CD4-positive, alpha-beta T cell treated with Interleukin-1 beta for 1 hour (primary cell): ENCODE data around the gene ZNF622.

Source experiments
- DNase-seq, 2 donors: peaks; one replicate each; pipeline ENCODE4 v3.0.0-alpha.2; 2020 to 2022

ZNF622 gene, protein sequence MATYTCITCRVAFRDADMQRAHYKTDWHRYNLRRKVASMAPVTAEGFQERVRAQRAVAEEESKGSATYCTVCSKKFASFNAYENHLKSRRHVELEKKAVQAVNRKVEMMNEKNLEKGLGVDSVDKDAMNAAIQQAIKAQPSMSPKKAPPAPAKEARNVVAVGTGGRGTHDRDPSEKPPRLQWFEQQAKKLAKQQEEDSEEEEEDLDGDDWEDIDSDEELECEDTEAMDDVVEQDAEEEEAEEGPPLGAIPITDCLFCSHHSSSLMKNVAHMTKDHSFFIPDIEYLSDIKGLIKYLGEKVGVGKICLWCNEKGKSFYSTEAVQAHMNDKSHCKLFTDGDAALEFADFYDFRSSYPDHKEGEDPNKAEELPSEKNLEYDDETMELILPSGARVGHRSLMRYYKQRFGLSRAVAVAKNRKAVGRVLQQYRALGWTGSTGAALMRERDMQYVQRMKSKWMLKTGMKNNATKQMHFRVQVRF

DNA sequence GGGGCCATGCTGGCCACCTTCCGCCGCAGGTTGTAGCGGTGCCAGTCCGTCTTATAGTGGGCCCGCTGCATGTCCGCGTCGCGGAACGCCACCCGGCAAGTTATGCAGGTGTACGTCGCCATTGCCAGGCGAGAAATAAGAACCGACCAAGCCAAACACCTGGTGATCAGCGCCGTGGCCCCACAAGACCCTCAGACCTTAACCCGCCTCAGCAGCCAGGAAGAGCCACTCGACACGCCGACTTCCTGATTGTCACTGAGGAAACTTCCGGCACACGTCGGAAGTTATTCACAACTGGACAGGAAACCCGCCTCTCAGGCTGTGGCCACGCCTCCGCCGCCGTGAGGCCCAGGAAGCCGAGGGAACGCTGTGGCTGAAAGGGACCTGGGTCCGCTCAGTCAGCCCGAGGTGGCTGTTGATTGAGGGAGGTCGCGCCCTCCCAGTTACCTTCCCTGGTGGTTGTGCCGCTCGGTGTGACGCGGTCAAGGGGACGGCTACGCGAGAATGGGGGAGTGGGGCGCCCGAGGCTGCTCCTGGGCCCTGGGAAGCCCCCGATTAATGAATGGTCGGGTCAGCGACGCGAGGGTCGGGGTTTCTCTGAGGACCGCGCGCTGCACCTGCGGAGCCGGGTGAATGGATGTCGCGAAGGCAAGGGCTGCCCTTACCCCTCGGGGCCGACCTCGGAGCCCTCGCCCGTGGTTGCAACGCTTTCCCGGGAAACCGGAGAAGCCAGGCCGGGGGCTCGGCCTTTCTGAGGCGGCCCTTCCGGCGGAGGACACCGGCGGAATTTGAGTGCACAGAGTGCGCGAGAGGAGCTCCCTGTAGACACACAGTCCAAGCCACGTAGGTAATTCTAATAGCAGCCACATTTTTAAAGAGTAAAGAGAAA lies at the start of gene ZNF622:
TSS of gene ZNF622 (minus strand) at position 257 of the 889 bp plus-strand sequence. CDS start at position 122, 135 bp downstream.
- peak; percentile 89 to 90 for DNase-seq

DNA sequence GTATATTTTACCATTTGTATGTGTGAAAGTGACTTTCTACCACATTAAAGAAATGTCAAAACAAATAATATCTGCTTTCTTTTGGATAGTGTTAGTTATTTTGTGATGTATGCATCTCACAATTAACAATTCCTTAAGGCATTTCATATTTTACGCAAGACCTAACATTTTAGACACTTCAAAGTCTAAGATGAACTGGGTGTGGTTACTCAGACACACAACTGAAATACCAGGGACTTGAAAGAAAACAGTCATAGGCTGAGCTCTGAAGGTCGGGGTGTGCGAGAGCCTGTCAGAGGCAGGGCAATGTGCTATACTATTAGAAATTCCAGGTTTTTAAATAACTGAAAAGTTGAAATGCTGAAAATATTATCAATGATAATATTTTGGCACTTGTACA lies 44.5 kb upstream of the ZNF622 start:
- DNase-seq, result no peak

DNA sequence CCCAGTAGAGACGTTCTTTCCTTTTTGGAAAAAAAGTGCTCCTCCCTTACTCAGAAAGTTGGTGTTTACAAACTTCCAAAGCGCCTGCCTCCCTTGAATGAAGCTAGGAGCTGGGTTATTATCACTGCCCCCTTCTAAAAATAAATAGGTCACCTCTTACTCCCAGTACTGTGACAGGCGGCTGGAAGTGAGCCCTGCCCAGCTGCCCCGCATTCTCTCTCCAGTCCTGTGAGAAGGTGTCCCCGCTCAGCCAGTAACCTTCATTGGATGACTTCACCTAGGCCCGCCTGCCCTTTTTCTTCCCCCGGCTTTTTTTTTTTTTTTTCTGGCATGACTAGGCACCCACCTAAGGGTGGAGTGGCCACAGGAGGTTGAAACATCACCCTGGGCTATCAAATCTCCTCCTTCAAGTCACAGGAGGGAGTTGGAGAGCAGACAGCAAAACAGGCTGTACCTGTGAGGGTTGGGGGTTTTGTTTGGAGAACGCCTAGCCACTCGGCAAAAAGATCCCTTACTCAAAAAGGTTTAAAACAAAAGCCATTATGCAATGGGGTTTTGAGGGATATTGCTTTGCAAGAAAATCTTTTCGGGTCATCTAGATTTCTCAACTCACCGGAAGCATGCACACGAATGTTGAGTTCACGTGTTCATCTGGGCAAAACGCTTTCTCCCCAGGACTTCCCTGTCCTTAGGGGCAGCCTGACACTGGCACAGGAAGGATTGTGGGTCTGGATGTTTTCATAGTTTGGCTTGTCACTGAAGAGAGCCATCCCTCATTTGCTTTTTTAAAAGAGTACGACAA lies 43.3 kb upstream of the ZNF622 start:
- no peak for DNase-seq

DNA sequence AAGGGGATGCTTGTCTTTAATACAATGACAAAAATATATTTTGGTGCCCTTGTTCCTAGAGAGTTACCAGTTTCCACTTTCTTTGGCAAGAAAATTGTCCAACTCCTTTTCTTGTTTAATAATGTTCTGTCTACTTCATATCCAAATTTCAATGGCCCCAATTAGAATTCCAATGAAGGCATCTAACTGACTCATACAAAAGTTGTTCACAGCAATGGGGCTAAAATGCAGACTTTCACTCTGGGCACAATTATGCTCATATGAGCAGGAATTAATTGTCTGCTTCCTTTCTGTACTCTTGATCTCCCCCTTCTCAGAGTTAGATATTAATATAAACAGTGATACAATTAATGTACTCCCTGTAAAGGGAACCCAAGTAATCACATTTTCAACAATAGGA lies 42.1 kb upstream of the ZNF622 start:
- no peak for DNase-seq

DNA sequence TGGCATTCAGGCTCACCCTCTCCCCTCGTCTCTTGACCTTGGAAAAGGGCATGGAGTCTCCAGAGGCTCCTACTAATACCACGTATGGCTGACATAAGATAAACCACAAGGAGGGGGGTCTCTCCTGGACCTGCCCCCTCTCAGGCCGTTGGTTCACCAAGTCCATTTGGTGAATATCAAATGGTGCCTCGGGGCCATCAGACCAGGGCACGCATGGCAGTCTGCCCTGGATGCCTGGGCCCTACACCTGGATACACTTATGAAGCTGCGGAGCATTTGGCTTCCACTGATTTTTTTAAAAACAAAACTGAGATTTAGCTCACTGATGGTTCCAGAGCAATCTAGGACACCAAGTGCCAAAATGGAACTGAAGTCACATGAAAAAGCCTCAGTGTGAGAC lies 40.3 kb upstream of the ZNF622 start:
- DNase-seq, result no peak

DNA sequence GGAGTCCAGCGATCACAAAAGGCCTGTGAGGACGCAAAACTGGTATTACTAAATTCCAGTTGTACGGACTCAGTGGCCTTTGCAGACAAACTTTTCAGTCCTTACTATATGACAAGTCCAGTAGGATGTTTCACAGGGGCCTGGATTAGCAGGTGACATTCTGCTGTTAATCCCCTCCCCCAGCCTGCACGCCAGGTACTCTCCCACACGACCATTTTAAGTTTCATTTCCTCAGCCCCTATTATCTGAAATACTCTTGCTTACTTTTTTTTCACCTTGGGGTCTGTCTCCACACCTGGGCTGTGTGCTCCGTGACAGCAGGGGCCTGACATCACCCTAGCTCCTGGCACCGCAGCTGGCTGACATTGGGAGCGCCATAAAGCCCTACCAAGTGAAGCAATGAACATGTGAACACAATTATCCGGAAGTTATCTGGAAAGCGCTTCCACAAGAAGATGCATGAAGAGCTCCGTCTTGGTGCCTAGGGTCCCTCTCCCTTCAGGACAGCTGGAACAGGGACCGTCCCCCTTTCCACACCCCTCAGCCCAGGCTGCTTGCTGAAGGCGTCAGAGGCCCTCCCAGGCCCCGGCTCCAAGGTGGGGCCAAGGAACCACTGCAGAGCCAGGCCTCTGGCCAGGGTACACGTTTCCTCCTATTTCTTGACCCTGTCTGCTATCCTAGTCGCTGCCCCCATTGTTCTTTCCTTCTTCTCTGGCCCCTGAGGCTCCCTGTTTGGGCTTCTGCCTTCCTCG lies 39.7 kb upstream of the ZNF622 start:
- DNase-seq, result no peak

DNA sequence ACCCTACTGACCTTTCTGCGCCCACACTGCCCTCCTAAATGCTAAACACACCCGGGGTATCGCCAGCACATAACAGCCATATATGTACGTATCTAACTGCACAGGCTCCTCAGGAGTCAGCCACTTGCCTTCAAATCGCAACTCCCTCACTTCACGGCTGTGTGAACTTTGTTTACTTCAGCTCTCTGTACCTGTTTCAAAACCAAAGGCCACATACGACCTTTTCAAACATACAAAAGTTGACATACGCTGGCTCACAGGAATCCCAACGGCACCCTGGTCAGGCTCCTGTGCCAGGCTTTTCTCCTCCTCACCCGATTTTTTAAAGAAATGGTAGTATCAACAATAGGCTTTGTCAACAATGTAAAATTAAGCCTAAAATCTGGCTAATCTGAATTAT lies 39.0 kb upstream of the ZNF622 start:
- no peak for DNase-seq

DNA sequence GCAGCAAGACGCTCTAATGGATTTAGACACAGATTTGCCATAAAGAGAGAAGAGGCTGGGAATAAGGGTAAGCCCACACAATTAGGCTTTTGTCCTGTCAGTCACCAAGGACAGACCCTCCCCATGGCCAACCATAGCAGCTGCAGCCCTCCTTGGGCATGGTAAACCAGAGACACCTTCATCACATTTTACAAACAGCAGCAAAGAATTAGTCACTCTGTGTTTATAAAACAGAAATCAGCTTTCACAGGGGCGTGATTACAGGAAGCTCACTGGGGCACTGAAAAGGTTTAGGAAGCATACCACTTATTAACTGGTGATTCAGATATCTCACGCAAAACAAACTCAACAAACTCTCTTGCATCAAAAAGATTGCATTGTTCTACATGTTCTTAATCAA lies 37.3 kb upstream of the ZNF622 start:
- DNase-seq, result no peak

DNA sequence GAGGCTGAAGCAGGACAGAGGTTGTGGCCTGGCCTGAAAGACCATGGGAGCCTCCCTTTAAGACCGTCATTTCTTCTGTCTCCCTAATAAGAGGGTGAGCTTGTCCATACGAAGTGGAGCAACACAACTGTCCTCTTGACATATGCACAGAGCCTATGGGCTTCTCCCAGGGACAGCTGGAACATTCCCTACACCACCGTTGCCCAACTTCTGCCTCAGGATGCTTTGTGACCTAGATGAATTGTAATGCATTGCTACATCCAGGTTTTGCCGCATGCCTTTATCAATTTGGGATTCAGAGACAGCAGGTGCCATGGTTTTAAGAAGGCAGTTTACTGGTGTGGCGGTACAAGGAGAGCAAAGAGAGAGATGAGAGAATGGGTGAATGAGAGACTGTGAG lies 34.4 kb upstream of the ZNF622 start:
- DNase-seq, result no peak

DNA sequence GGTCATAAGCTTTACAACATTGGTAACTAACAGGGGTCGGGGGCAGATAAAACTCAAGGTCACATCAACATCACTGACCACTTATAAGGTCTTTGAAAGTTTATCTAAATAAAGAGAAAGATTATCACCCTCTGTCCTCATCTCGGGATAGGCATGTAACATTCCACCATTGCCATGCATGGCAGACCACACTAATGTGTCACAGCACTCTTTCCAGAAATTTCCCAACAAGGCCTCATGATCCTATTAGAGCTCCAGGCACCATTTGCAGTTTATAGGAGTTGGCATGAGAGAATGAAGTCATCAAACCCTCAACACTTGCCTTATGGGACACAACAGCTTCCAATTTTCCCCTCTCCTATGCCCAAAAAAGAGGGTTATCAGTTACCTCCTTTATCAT lies 31.9 kb upstream of the ZNF622 start:
- no peak for DNase-seq

DNA sequence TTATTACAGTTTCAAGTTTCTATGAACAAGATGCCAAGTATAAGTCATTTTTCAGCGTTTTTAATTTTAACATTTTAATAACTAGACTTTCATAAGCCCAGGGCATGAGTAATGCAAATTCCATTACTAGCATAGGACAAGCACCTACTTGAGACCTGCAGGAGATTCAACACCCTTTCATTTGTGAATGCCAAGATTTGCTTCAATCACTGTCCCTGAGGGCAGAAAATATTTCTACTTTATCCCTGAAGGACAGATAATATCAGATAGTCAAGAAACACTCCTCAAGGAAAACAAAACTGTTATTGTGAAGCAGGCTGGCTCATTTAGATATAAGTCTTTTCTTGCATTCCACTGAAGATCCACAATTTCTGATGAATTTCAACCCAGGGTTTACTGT lies 27.7 kb upstream of the ZNF622 start:
- no peak for DNase-seq

DNA sequence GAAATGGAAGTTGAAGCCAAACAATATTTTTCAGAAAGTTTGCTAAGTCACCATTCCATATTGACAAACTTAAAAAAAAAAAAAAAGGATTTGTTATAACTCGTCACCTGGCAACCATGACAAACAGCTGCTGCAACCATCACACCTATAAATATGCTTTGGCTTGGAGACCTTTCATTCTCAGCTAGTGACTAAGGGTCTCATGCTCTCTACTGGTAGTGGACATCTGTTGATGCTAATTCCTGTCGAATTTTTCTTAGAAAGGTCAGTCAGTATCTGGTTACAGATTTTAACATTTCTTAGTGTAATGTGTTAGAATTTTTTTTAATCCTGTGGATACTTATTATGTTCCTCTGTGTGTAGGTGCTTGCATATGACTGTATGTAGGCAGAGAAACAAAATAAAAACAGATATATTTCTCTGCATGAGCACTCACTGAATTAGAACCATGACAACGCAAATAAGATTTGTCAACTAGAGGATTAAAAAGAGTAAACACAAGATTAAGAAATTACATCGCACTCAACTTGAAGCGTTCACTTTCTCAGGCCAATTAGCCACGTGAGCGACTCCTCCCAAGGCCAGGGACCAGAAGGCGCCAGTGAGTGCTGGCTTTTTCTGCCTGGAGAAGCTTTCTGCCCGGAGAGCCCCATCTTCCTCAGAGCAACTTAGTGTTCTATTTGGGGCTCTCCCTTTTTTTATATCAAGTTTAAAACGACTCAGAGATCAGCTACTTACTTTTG lies 27.0 kb upstream of the ZNF622 start:
- no peak for DNase-seq

DNA sequence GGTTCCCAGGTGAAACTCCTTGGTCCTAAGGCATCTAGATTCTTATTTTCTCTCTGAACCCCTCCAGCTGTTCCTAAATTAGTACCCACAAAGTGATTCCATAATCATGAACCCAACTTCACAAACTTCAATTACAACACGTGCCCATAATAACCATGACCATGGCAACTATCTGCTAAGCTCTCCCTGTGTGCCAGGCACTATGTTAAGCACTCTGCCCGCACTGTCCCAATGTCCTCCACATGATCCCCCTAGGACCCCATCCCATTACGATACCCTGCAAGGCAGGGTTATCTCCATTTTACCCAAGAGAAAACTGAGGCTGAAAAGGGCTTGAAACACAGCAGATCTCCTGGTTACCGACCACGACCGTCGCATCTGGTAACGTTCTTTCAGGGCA lies 25.3 kb upstream of the ZNF622 start:
- no peak for DNase-seq

DNA sequence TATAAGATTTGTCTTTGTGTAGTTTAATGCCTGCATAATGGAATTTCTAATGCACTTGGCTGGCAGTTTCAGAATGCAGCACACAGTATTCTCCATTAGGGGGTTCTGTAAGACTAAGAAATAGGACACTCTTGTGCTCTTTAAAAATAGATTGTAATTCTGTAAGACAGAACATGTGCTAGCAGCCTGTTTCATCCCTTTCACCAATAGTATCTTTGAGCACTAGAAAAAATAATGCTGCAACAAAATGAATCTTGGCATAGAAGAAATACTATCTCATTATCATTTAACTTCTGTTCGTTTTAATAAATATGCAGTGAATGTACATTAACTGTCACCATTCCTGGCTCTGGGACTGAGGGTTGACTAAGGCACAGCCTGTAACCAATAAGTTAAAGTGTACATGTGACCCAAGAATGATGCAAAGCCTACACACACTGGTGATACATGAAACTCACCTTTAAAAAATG lies 23.8 kb upstream of the ZNF622 start:
- DNase-seq, result peak in 1 of 2 donors; percentile 15

DNA sequence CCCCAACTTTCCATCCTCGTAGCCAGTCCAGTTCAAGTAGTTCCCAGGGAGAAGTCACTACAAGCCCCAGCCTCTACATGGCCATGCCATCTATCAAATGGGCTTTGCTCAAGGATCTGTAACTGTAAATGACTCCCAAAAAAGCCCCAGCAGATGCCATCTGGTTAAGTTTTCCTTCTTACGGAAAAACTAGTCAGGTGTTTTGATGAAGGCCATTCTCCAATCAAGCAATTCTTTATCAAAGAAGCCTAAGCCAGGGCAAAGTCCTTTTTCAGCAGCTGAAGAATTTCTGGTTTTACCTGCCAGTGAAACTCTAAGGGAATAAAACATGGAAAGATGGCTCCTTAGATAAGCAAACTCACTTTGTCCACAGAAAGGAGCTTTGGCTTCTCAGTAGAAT lies 21.9 kb upstream of the ZNF622 start:
- no peak for DNase-seq

DNA sequence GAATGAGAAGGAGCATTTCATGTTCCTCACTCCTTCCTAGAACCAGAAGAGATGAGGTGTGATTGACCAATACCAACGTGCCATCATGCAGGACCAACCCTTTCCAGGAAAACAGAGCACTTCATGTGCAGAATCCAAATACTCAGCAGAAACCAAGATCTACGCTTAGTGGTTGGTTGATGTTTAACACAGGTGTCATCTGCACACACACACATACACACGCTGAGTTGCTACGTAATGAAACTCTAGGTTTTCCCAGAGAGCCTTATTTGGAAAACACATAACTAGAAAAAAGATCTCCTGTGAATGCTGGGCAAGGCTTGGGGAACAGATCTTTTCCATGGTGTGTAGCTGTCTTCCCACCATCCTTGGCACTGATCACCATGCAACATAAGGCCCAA lies 21.1 kb upstream of the ZNF622 start:
- no peak for DNase-seq

DNA sequence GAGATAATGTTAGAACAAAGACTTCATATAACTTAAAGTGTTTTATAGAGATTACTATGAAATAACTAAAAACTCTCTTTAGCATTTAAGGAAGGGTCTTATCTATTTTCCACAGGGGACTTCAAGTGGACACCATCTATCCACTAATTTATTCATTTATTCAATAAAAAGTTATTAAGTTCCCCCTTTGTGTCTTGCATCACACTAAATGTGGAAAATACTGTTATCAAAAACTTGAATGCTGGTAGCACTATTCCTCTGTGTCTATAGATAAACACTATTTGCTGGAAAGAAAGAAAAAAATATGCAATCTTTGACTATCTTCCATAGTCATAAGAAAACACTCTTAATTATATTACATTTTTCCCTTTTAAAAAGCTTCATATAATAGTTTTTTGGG lies 20.1 kb upstream of the ZNF622 start:
- no peak for DNase-seq

DNA sequence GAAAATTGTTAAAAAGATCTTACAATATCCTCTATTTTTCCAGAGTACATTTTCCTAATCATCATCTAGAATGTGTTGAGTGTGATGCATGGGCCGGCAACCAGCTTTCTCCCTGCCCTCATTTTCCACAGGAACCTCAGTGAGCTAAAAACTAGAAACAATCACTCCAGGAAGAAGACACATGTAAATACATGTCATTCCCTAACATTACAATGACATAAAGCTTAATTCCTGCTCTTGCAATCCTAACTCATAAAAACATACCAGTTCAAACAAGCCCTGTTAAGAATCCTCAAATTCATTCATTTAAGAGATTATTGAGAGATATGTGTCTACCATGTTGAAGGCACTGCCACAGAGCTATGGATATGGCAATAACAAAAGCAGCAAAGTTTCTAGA lies 18.5 kb upstream of the ZNF622 start:
- DNase-seq, result no peak

DNA sequence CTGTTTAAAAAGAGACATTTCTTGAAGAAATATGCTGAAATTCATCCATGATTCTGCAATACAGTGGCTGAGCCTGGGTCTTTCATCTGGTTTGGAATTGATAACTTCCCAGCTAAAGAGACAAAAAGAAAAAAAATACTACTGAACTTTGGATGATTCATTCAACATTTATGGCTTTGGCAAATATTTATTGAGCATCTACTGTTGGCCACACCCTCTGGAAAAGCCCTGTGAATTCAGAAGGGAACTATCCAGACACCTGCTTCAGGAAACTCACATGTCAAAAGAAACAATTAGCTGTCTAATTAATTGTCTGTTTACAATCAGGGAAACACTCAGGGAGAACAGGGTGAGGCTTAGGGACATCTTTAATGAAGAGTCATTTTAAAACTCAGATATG lies 17.8 kb upstream of the ZNF622 start:
- no peak for DNase-seq

DNA sequence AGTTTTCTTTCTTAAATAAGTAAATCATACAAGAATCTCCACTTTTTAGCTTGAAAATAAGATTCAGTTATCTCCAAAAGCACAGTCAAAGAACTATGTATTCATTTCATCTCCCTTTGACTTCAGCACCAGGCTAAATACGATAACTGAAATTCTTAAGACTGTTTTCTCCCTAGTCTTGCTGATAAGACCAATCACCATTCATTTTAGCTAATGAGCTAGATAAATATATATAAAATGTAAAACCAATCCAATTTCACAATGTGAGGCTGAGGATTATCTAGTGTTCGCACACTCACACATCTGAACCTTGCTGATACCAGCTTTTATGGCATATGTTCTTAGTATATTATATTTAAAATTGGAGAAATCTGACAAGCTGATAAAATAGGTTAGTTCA lies 17.3 kb upstream of the ZNF622 start:
- DNase-seq, result no peak

DNA sequence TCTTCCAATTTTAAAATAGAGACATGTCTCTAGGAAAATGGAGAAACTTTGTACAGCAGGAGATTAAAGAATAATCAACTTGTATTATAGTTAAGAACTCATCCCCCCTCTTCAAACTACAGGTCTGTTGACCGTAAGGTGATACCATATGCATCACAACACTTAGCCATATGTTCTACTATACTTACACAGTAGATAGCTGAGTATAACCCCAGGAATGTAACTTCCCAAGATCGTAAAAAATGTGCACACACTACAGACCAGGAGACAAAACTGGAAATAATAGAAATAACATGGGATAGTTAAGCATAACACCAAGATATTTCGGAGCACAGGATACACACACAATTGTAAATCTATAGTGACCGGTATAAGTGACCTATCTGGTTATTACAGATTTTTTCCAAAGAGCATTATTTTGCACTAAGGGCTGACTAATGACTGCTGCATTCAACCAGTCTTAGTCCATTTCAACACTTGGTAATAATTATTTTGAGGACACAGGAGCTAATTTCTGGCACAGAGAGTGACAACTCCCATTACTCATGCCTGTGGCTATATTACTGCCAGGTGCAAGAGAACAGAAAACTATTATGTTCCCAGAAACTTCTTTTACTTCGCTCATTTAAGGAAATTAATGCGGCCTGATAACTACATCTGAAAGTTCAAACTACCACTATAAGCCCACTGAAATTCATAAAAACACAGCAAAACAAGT lies 15.4 kb upstream of the ZNF622 start:
- DNase-seq, result no peak
